Naive thymus-derived CD4-positive, alpha-beta T cell (primary cell): Measurements from ENCODE around the gene ZDHHC14. TPM values are rescaled to one million over a fixed set of nuclear protein-coding genes. Genes with fewer than 3 reads are reported as not detected.

ENCODE experiments used
- ATAC-seq: fragments of 150-1000 bp; cut with Tn5 transposase; 2 replicates; pipeline ENCODE4 v1.10.0; 2021; ENCODE audit warnings: mild to moderate bottlenecking, moderate library complexity
- CTCF ChIA-PET: fragments of 350-600 bp; sonication (Branson Sonifier 250); formaldehyde crosslinking; loops from one replicate; lab custom pipeline; 2021; ENCODE audit warnings: antibody characterized with exemption; lab: Charles Lee
- POLR2A ChIA-PET: fragments of 350-600 bp; sonication (Branson Sonifier 250); formaldehyde crosslinking; loops from one replicate; lab custom pipeline; 2021; ENCODE audit warnings: antibody characterized with exemption, inconsistent platforms; lab: Charles Lee
- DNase-seq, 9 donors: peaks; one replicate each; pipeline versions ENCODE4 v3.0.0 to v3.0.0-alpha.2; 2020 to 2022; ENCODE audit warnings: mixed read lengths in 1 of 9
- H3K27ac ChIP-seq: one replicate; pipeline ENCODE4 v1.7.0; 2013; ENCODE audit warnings: mild to moderate bottlenecking, low read depth, low read length, moderate library complexity
- H3K27me3 ChIP-seq, 2 donors: one replicate each; pipeline ENCODE4 v1.7.0; 2013; ENCODE audit warnings: low read length in 2 of 2, mild to moderate bottlenecking in 2 of 2, moderate library complexity in 2 of 2; ENCODE audit not compliant: control insufficient read depth in 2 of 2, insufficient read depth in 2 of 2
- H3K36me3 ChIP-seq, 3 experiments: 1 replicate in 2 of 3; 2 replicates in 1 of 3; pipeline ENCODE4 v1.7.0; 2013; ENCODE audit warnings: low read length in 3 of 3, mild to moderate bottlenecking in 3 of 3, moderate library complexity in 1 of 3; ENCODE audit not compliant: insufficient read depth in 3 of 3, control insufficient read depth in 2 of 3
- H3K4me1 ChIP-seq, 2 donors: one replicate each; pipeline ENCODE4 v1.7.0; 2013; ENCODE audit warnings: low read length in 2 of 2, mild to moderate bottlenecking in 2 of 2, moderate library complexity in 1 of 2; ENCODE audit not compliant: control insufficient read depth in 2 of 2, insufficient read depth in 2 of 2
- H3K4me3 ChIP-seq: 2 replicates; pipeline ENCODE4 v1.7.0; 2013; ENCODE audit warnings: mild to moderate bottlenecking, low read length
- H3K9me3 ChIP-seq, 3 experiments: 1 replicate in 2 of 3; 2 replicates in 1 of 3; pipeline ENCODE4 v1.7.0; 2013; ENCODE audit warnings: low read length in 3 of 3; ENCODE audit not compliant: control insufficient read depth in 2 of 3
- H3K27ac Mint-ChIP-seq, 9 donors: one replicate each; pipeline ENCODE4 v1.8.0; 2020 to 2022; ENCODE audit warnings: mixed read lengths in 9 of 9, mild to moderate bottlenecking in 8 of 9, moderate library complexity in 5 of 9, inconsistent platforms in 2 of 9
- H3K27me3 Mint-ChIP-seq, 5 donors: one replicate each; pipeline ENCODE4 v1.8.0; 2021 to 2022; ENCODE audit warnings: mixed read lengths in 5 of 5, mild to moderate bottlenecking in 1 of 5
- H3K36me3 Mint-ChIP-seq, 5 donors: one replicate each; pipeline ENCODE4 v1.8.0; 2020 to 2022; ENCODE audit warnings: mixed read lengths in 5 of 5, mild to moderate bottlenecking in 3 of 5, inconsistent platforms in 1 of 5
- H3K4me1 Mint-ChIP-seq, 7 donors: one replicate each; pipeline ENCODE4 v1.8.0; 2020 to 2022; ENCODE audit warnings: mixed read lengths in 7 of 7, mild to moderate bottlenecking in 3 of 7, inconsistent platforms in 1 of 7
- H3K4me3 Mint-ChIP-seq, 10 donors: one replicate each; pipeline ENCODE4 v1.8.0; 2020 to 2022; ENCODE audit warnings: mild to moderate bottlenecking in 10 of 10, mixed read lengths in 10 of 10, moderate library complexity in 6 of 10, inconsistent platforms in 2 of 10
- H3K9me3 Mint-ChIP-seq, 11 donors: one replicate each; pipeline ENCODE4 v1.8.0; 2020 to 2022; ENCODE audit warnings: mixed read lengths in 11 of 11, mild to moderate bottlenecking in 4 of 11, inconsistent platforms in 1 of 11, moderate library complexity in 1 of 11
- intact Hi-C, 2 donors: fragments of 100-400 bp; cut with micrococcal nuclease; formaldehyde crosslinking; loops; one replicate each; pipeline ENCODE4 v1.15.1; 2023
- polyA plus RNA-seq, 2 donors: library from polyadenylated mRNA; unstranded; fragments of 300-500 nt; fragmentation: Illumina TruSeq; gene quantifications; one replicate each; pipeline ENCODE4 v1.2.3, GENCODE V29; 2021
- total RNA-seq, 6 experiments: library from RNA in 5 of 6; stranded (reverse) in 5 of 6; gene quantifications; 1 replicate in 5 of 6; 2 replicates in 1 of 6; pipeline ENCODE4 v1.2.3 and lab custom pipeline; 2021 to 2026

The ZDHHC14 gene
- total and polyA plus RNA-seq, 7 experiments from 2014 or later: 0.13 to 18.2 (median 0.95) TPM

GRCh38 chr6:157629220-157629619 is 248.2 kb downstream of the ZDHHC14 start:
- Mint-ChIP-seq H3K27ac (no peak overlapping the region), H3K4me3 (peak overlapping the region in 2 of 10 donors; percentile 20 to 32)
- CTCF ChIA-PET: no interaction called here

DNA sequence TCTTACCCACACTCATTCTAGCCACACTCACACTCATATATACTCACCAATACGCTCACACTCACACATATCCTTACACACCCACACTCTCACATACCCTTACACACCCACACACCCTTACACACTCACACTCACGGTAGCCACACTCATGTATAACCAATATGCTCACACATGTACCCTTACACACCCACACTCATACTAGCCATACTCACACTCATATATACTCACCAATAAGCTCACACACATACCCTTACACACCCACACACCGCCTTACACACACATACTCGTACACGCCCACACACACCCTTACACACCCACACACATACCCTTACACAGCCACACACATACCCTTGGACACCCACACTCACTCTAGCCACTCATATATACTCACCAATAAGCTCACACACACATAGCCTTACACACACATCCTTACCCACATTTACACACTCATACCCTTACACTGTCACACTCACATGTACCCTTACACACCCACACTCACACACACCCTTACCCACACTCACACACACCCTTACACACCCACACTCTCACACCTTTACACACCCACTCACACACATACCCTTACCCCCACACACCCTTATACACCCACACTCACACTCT is 249.6 kb downstream of the ZDHHC14 start:
- no peaks in the 10 kb centered on the region for H3K27me3 Mint-ChIP-seq

More at GRCh38 chr6:157629220-157629619, 248.2 kb downstream of the ZDHHC14 start:
- Histone ChIP-seq H3K4me3 (no peak overlapping the region), H3K9me3 (no peaks in the 10 kb centered on the region), H3K4me1 (no peaks in the 10 kb centered on the region), H3K27ac (no peak overlapping the region), H3K36me3 (no peaks in the 10 kb centered on the region), H3K27me3 (no peaks in the 10 kb centered on the region)
- ATAC-seq: no peak
- intact Hi-C loops: no loop called here
- Mint-ChIP-seq H3K36me3 (no peaks in the 10 kb centered on the region), H3K9me3 (no peaks in the 10 kb centered on the region), H3K4me1 (peaks cover 2 to 11% (median 8%) of the 10 kb centered on the region in 7 donors), H3K27me3 (no peaks in the 10 kb centered on the region)
- POLR2A ChIA-PET: interaction anchor here (0.7 kb wide), 1 partner anchor 33 kb away, joined by 3 read pairs; no protein-coding TSS in a partner anchor
- no peak for DNase-seq

GRCh38 chr6:157631412-157631811 is 250.4 kb downstream of the ZDHHC14 start:
- H3K27me3 ChIP-seq: no peaks in the 10 kb centered on the region
- H3K4me1 ChIP-seq: no peaks in the 10 kb centered on the region
- Mint-ChIP-seq H3K36me3 (no peaks in the 10 kb centered on the region), H3K4me1 (peaks cover 2 to 11% (median 8%) of the 10 kb centered on the region in 7 donors), H3K4me3 (no peak overlapping the region), H3K9me3 (no peaks in the 10 kb centered on the region), H3K27ac (no peak overlapping the region), H3K27me3 (no peaks in the 10 kb centered on the region)
- no peaks in the 10 kb centered on the region for H3K9me3 ChIP-seq
- DNase-seq (no peak), ATAC-seq (no peak)
- intact Hi-C loops: no loop called here
- CTCF ChIA-PET: no interaction called here
- H3K4me3 ChIP-seq: no peak overlapping the region
- H3K36me3 ChIP-seq: no peaks in the 10 kb centered on the region
- POLR2A ChIA-PET: no interaction called here
- H3K27ac ChIP-seq: no peak overlapping the region

More for the DNA sequence above, 249.6 kb downstream of the ZDHHC14 start:
- H3K27ac Mint-ChIP-seq: no peak overlapping the region
- Histone ChIP-seq H3K9me3 (no peaks in the 10 kb centered on the region), H3K27ac (no peak overlapping the region), H3K36me3 (no peaks in the 10 kb centered on the region), H3K4me1 (no peaks in the 10 kb centered on the region), H3K4me3 (no peak overlapping the region), H3K27me3 (no peaks in the 10 kb centered on the region)
- H3K4me3 Mint-ChIP-seq: no peak overlapping the region
- ATAC-seq (no peak), DNase-seq (no peak)
- ChIA-PET CTCF (no interaction called here), POLR2A (interaction anchor here (0.6 kb wide), 1 partner anchor 269 kb away, joined by 3 read pairs; no protein-coding TSS in a partner anchor)
- intact Hi-C loops: no loop called here
- H3K36me3 Mint-ChIP-seq: no peaks in the 10 kb centered on the region
- H3K9me3 Mint-ChIP-seq: no peaks in the 10 kb centered on the region
- H3K4me1 Mint-ChIP-seq: peaks cover 2 to 11% (median 8%) of the 10 kb centered on the region in 7 donors

DNA sequence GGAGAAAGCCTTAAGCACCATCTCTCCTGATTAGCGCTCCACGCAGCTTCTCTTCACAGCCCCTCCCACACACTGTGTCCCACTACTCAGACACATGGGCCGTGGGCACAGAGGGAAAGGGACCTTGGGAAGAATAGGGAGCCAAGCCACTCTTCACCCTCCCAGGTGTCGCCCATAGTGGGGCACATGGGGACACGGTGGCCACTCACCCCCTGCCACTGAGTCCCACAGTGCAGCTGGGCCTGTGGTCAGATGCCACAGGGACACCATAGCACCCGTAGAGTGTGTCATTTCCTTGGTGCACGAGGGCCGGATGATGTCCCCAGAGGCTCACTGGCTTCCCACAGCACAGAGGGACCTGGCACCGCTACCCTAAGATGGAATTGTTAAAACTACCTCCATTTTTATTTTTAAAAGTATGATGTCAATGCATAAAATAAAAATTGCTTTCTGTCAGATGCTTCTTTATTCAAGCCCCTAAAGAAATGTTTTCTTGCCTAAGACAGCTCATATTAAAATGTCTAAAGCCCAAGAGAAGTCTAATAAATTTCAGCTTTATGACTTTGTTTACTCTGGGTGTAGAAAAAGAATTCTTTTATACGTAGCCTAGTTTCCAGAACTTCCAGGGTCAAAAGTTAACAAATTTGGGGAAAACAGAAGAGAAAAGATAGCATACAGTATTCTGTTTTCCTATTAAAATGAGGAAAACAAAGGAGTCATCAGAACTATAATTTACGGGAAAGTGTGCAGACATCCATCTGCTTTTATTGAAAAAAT is 251.0 kb downstream of the ZDHHC14 start:
- no peak overlapping the region for H3K27ac ChIP-seq
- POLR2A ChIA-PET: no interaction called here
- no peaks in the 10 kb centered on the region for H3K27me3 Mint-ChIP-seq
- no peak overlapping the region for H3K4me3 Mint-ChIP-seq
- intact Hi-C loops: no loop called here
- no peaks in the 10 kb centered on the region for H3K9me3 Mint-ChIP-seq
- no peaks in the 10 kb centered on the region for H3K36me3 Mint-ChIP-seq
- H3K4me3 ChIP-seq: no peak overlapping the region
- ATAC-seq: no peak
- no peak for DNase-seq
- no peaks in the 10 kb centered on the region for H3K27me3 ChIP-seq
- peaks cover 2 to 11% (median 8%) of the 10 kb centered on the region in 7 donors for H3K4me1 Mint-ChIP-seq
- H3K36me3 ChIP-seq: no peaks in the 10 kb centered on the region
- no peaks in the 10 kb centered on the region for H3K4me1 ChIP-seq
- no peak overlapping the region for H3K27ac Mint-ChIP-seq
- H3K9me3 ChIP-seq: no peaks in the 10 kb centered on the region
- CTCF ChIA-PET: no interaction called here

- H3K9me3 ChIP-seq: no peaks in the 10 kb centered on the region
- POLR2A ChIA-PET: no interaction called here
- H3K4me3 Mint-ChIP-seq: no peak overlapping the region
- peaks cover 2 to 11% (median 8%) of the 10 kb centered on the region in 7 donors for H3K4me1 Mint-ChIP-seq
- ATAC-seq (no peak), DNase-seq (no peak)
- no peak overlapping the region for H3K4me3 ChIP-seq
- no peaks in the 10 kb centered on the region for H3K4me1 ChIP-seq
- peaks cover 0 to 2% (median 0%) of the 10 kb centered on the region in 5 donors for H3K36me3 Mint-ChIP-seq
- H3K27me3 Mint-ChIP-seq: no peaks in the 10 kb centered on the region
- no peaks in the 10 kb centered on the region for H3K27me3 ChIP-seq
- H3K9me3 Mint-ChIP-seq: no peaks in the 10 kb centered on the region
- no peaks in the 10 kb centered on the region for H3K36me3 ChIP-seq
- no peak overlapping the region for H3K27ac Mint-ChIP-seq
- intact Hi-C loops: no loop called here
- CTCF ChIA-PET: no interaction called here
- no peak overlapping the region for H3K27ac ChIP-seq
These were observed 251.8 kb downstream of the ZDHHC14 start for GRCh38 chr6:157632821-157633220.

- no peaks in the 10 kb centered on the region for H3K36me3 ChIP-seq
- no peak overlapping the region for H3K27ac ChIP-seq
- no peak for ATAC-seq
- H3K4me3 Mint-ChIP-seq: no peak overlapping the region
- ChIA-PET POLR2A (no interaction called here), CTCF (interaction anchor here (0.8 kb wide), 1 partner anchor 20 kb away, joined by 3 read pairs; no protein-coding TSS in a partner anchor)
- intact Hi-C loops: no loop called here
- no peak overlapping the region for H3K4me3 ChIP-seq
- H3K9me3 ChIP-seq: no peaks in the 10 kb centered on the region
- no peaks in the 10 kb centered on the region for H3K27me3 ChIP-seq
- H3K9me3 Mint-ChIP-seq: no peaks in the 10 kb centered on the region
- H3K36me3 Mint-ChIP-seq: peaks cover 0 to 2% (median 0%) of the 10 kb centered on the region in 5 donors
- H3K4me1 ChIP-seq: no peaks in the 10 kb centered on the region
- peaks cover 1 to 4% (median 3%) of the 10 kb centered on the region in 7 donors for H3K4me1 Mint-ChIP-seq
- H3K27ac Mint-ChIP-seq: no peak overlapping the region
- no peak for DNase-seq
- peaks cover 0 to 6% (median 0%) of the 10 kb centered on the region in 5 donors for H3K27me3 Mint-ChIP-seq
These were observed 253.6 kb downstream of the ZDHHC14 start for GRCh38 chr6:157634546-157634945.
